Breast epithelium (tissue), 4 donors: Measurements from ENCODE around the gene CTNNA3. TPM values are rescaled to one million over a fixed set of nuclear protein-coding genes. Genes with fewer than 3 reads are reported as not detected.

Experiments
- DNase-seq, 2 donors: peaks; one replicate each; pipeline ENCODE4 v3.0.0-alpha.2; 2019; ENCODE audit warnings: low spot score in 2 of 2
- H3K27ac ChIP-seq, 2 donors: fragments of 200-600 bp; sonication (generic) in 1 of 2; one replicate each; pipeline ENCODE4 v1.5.1; 2016 to 2019; ENCODE audit warnings: mild to moderate bottlenecking in 1 of 2
- H3K27me3 ChIP-seq, 2 donors: fragments of 200-600 bp; sonication (generic) in 1 of 2; one replicate each; pipeline versions ENCODE4 v1.5.1 to v1.6.0; 2017 to 2019; ENCODE audit warnings: control low read depth in 1 of 2, mild to moderate bottlenecking in 1 of 2
- H3K36me3 ChIP-seq: fragments of 200-600 bp; one replicate; pipeline ENCODE4 v1.5.1; 2019
- H3K4me1 ChIP-seq, 2 donors: fragments of 200-600 bp; sonication (generic); one replicate each; pipeline ENCODE4 v1.5.1; 2016 to 2019; ENCODE audit warnings: control low read depth in 1 of 2
- H3K4me3 ChIP-seq, 3 donors: fragments of 200-600 bp; sonication (generic); 1 replicate in 2 of 3; 2 replicates in 1 of 3; pipeline ENCODE4 v1.5.1; 2016 to 2019; ENCODE audit warnings: mild to moderate bottlenecking in 3 of 3, moderate library complexity in 2 of 3
- H3K9me3 ChIP-seq, 2 donors: fragments of 200-600 bp; sonication (generic) in 1 of 2; one replicate each; pipeline ENCODE4 v1.5.1; 2016 to 2019; ENCODE audit warnings: control low read depth in 1 of 2
- CTCF ChIP-seq, 3 donors: fragments of 450-650 bp; IDR thresholded peaks; one replicate each; pipeline ENCODE4 v1.5.1; 2016 to 2017; ENCODE audit warnings: antibody characterized with exemption in 3 of 3, mild to moderate bottlenecking in 3 of 3, moderate library complexity in 3 of 3
- POLR2A ChIP-seq: fragments of 450-650 bp; IDR thresholded peaks from one replicate; pipeline ENCODE4 v1.6.1; 2016; ENCODE audit warnings: antibody characterized with exemption, mild to moderate bottlenecking, moderate library complexity
- POLR2AphosphoS5 ChIP-seq, 3 donors: sonication (generic); formaldehyde crosslinking; IDR thresholded peaks; one replicate each; pipeline ENCODE4 v1.6.1; 2017; ENCODE audit warnings: antibody characterized with exemption in 3 of 3
- intact Hi-C: fragments of 100-400 bp; cut with DNase I; formaldehyde crosslinking; loops from one replicate; pipeline ENCODE4 v1.15.1; 2023; ENCODE audit warnings: low total_unique reads
- total RNA-seq, 3 donors: library from RNA; depleted of rRNA; stranded (reverse); fragments of >200 nt; gene quantifications; one replicate each; pipeline ENCODE4 v1.1.0, GENCODE V29; 2016

CTNNA3 gene
- total RNA-seq, 3 donors from 2014 or later = 0.33 to 1.1 (median 0.59) TPM

GRCh38 chr10:66698069-66698468, 997.9 kb downstream of the CTNNA3 start:
- no peaks in the 10 kb centered on the region for H3K9me3 ChIP-seq
- H3K4me1 ChIP-seq = no peaks in the 10 kb centered on the region
- intact Hi-C loops = no loop called here
- H3K36me3 ChIP-seq = no peaks in the 10 kb centered on the region
- DNase-seq = no peak
- no peak overlapping the region for H3K27ac ChIP-seq
- no peak for TF ChIP-seq POLR2AphosphoS5 (IDR thresholded peaks at IDR 0.05)
- no peak overlapping the region for H3K4me3 ChIP-seq
- H3K27me3 ChIP-seq = no peaks in the 10 kb centered on the region

GRCh38 chr10:66695046-66695445, 1000.9 kb downstream of the CTNNA3 start:
- H3K4me1 ChIP-seq = no peaks in the 10 kb centered on the region
- TF ChIP-seq POLR2AphosphoS5 (IDR thresholded peaks at IDR 0.05) (no peak), POLR2A (no peak), CTCF (IDR thresholded peaks at IDR 0.05) (no peak)
- no peak overlapping the region for H3K4me3 ChIP-seq
- H3K27me3 ChIP-seq = no peaks in the 10 kb centered on the region
- no peaks in the 10 kb centered on the region for H3K9me3 ChIP-seq
- intact Hi-C loops = no loop called here
- H3K36me3 ChIP-seq = no peaks in the 10 kb centered on the region
- H3K27ac ChIP-seq = no peak overlapping the region
- no peak for DNase-seq

GRCh38 chr10:66684581-66684980, 1011.4 kb downstream of the CTNNA3 start:
- Histone ChIP-seq H3K27ac (no peak overlapping the region), H3K4me3 (no peak overlapping the region), H3K9me3 (no peaks in the 10 kb centered on the region), H3K27me3 (no peaks in the 10 kb centered on the region), H3K36me3 (no peaks in the 10 kb centered on the region), H3K4me1 (no peaks in the 10 kb centered on the region)
- TF ChIP-seq CTCF (IDR thresholded peaks at IDR 0.05) (no peak), POLR2AphosphoS5 (IDR thresholded peaks at IDR 0.05) (no peak), POLR2A (no peak)
- intact Hi-C loops = no loop called here
- no peak for DNase-seq

GRCh38 chr10:66680886-66681285, 1015.1 kb downstream of the CTNNA3 start:
- H3K9me3 ChIP-seq = no peaks in the 10 kb centered on the region
- TF ChIP-seq POLR2A = no peak
- TF ChIP-seq POLR2AphosphoS5 (IDR thresholded peaks at IDR 0.05) = no peak
- TF ChIP-seq CTCF (IDR thresholded peaks at IDR 0.05) = no peak

GRCh38 chr10:66678521-66678920, 1017.5 kb downstream of the CTNNA3 start:
- H3K27ac ChIP-seq = no peak overlapping the region
- TF ChIP-seq POLR2A (no peak), CTCF (IDR thresholded peaks at IDR 0.05) (no peak), POLR2AphosphoS5 (IDR thresholded peaks at IDR 0.05) (no peak)
- no peaks in the 10 kb centered on the region for H3K9me3 ChIP-seq
- intact Hi-C loops = no loop called here
- no peaks in the 10 kb centered on the region for H3K27me3 ChIP-seq
- no peaks in the 10 kb centered on the region for H3K36me3 ChIP-seq
- no peaks in the 10 kb centered on the region for H3K4me1 ChIP-seq
- H3K4me3 ChIP-seq = no peak overlapping the region
- no peak for DNase-seq

More at GRCh38 chr10:66680886-66681285, 1015.1 kb downstream of the CTNNA3 start:
- Histone ChIP-seq H3K36me3 (no peaks in the 10 kb centered on the region), H3K27me3 (no peaks in the 10 kb centered on the region), H3K4me3 (no peak overlapping the region), H3K27ac (no peak overlapping the region), H3K4me1 (no peaks in the 10 kb centered on the region)
- intact Hi-C loops = no loop called here
- DNase-seq = no peak

GRCh38 chr10:66673071-66673470, 1022.9 kb downstream of the CTNNA3 start:
- Histone ChIP-seq H3K9me3 (no peaks in the 10 kb centered on the region), H3K4me1 (no peaks in the 10 kb centered on the region), H3K27ac (no peak overlapping the region), H3K36me3 (no peaks in the 10 kb centered on the region), H3K4me3 (no peak overlapping the region), H3K27me3 (no peaks in the 10 kb centered on the region)
- intact Hi-C loops = no loop called here
- no peak for TF ChIP-seq CTCF (IDR thresholded peaks at IDR 0.05)
- TF ChIP-seq POLR2AphosphoS5 (IDR thresholded peaks at IDR 0.05) = no peak
- no peak for TF ChIP-seq POLR2A
- no peak for DNase-seq
